DOHH2 (cell line): ENCODE results near the gene DCTN4.

Source experiments
- H3F3A ChIP-seq: fragments of 200-600 bp; sonication (generic), shearing (Covaris generic); 2 replicates; pipeline ENCODE4 v1.6.0; 2016; ENCODE audit warnings: antibody characterized with exemption, mild to moderate bottlenecking; ENCODE audit not compliant: control insufficient read depth, insufficient read depth
- H3K27ac ChIP-seq: fragments of 200-600 bp; sonication (generic); 2 replicates; pipeline ENCODE4 v1.5.1; 2014; ENCODE audit warnings: low read depth, mild to moderate bottlenecking, low read length, moderate library complexity
- H3K27me3 ChIP-seq: fragments of 200-600 bp; sonication (generic); 2 replicates; pipeline ENCODE4 v1.6.1; 2014; ENCODE audit warnings: mild to moderate bottlenecking, low read length, mixed read lengths; ENCODE audit not compliant: control insufficient read depth
- H3K36me3 ChIP-seq: fragments of 200-600 bp; sonication (generic); 2 replicates; pipeline ENCODE4 v1.6.1; 2014; ENCODE audit warnings: mild to moderate bottlenecking, low read length, moderate library complexity, mixed read lengths; ENCODE audit not compliant: control insufficient read depth
- H3K4me1 ChIP-seq: fragments of 200-600 bp; sonication (generic); 2 replicates; pipeline ENCODE4 v1.6.1; 2014; ENCODE audit warnings: mild to moderate bottlenecking, low read length, mixed read lengths; ENCODE audit not compliant: control insufficient read depth
- H3K4me2 ChIP-seq: fragments of 200-600 bp; sonication (generic); 2 replicates; pipeline ENCODE4 v1.6.0; 2014; ENCODE audit warnings: mild to moderate bottlenecking, low read length, moderate library complexity
- H3K4me3 ChIP-seq: fragments of 200-600 bp; sonication (generic); 2 replicates; pipeline ENCODE4 v1.5.1; 2014; ENCODE audit warnings: mild to moderate bottlenecking, low read length, mixed read lengths
- H3K79me2 ChIP-seq: fragments of 200-600 bp; sonication (generic); 2 replicates; pipeline ENCODE4 v1.6.1; 2014; ENCODE audit warnings: mild to moderate bottlenecking, low read length, mixed read lengths; ENCODE audit not compliant: control insufficient read depth
- H3K9me2 ChIP-seq: fragments of 200-600 bp; sonication (generic); replicated peaks from 2 replicates; pipeline ENCODE4 v1.6.1; 2014; ENCODE audit warnings: mild to moderate bottlenecking, low read length, mixed read lengths; ENCODE audit not compliant: control insufficient read depth
- H3K9me3 ChIP-seq: fragments of 200-600 bp; sonication (generic); 2 replicates; pipeline ENCODE4 v1.6.1; 2014; ENCODE audit warnings: antibody characterized with exemption, low read length, mixed read lengths; ENCODE audit not compliant: control insufficient read depth, insufficient read depth
- H4K20me1 ChIP-seq: fragments of 200-600 bp; sonication (generic); 2 replicates; pipeline ENCODE4 v1.6.0; 2014; ENCODE audit warnings: low read depth, mild to moderate bottlenecking, antibody characterized with exemption, low read length, moderate library complexity; ENCODE audit not compliant: control insufficient read depth, insufficient read depth
- CTCF ChIP-seq: fragments of 200-600 bp; sonication (generic); IDR thresholded peaks from one replicate; pipeline ENCODE4 v1.5.1; 2014; ENCODE audit warnings: antibody characterized with exemption, mild to moderate bottlenecking, low read depth, low read length; ENCODE audit not compliant: poor library complexity, severe bottlenecking
- EZH2phosphoT487 ChIP-seq: fragments of 200-600 bp; sonication (generic); IDR thresholded peaks from 2 replicates; pipeline ENCODE4 v1.6.1; 2017; ENCODE audit warnings: borderline replicate concordance, mild to moderate bottlenecking, antibody characterized with exemption, low read length, moderate library complexity, mixed read lengths

DCTN4 gene

GRCh38 chr5:150778088-150778516 lies 19.3 kb upstream of the DCTN4 start:
- Histone ChIP-seq H3K9me2 (no peaks in the 10 kb centered on the region), H3K27me3 (peaks cover 11% of the 10 kb centered on the region), H3K27ac (no peak overlapping the region), H4K20me1 (no peaks in the 10 kb centered on the region), H3K9me3 (no peaks in the 10 kb centered on the region), H3K4me1 (peaks cover 23% of the 10 kb centered on the region), H3K79me2 (no peaks in the 10 kb centered on the region), H3F3A (no peaks in the 10 kb centered on the region), H3K4me3 (no peak overlapping the region), H3K4me2 (no peak overlapping the region), H3K36me3 (no peaks in the 10 kb centered on the region)
- TF ChIP-seq CTCF: no peak
- TF ChIP-seq EZH2phosphoT487: no peak

GRCh38 chr5:150777685-150778084 lies 18.9 kb upstream of the DCTN4 start:
- TF ChIP-seq EZH2phosphoT487: no peak
- no peak for TF ChIP-seq CTCF
- H4K20me1 ChIP-seq: no peaks in the 10 kb centered on the region
- no peak overlapping the region for H3K4me2 ChIP-seq
- no peaks in the 10 kb centered on the region for H3K79me2 ChIP-seq
- no peaks in the 10 kb centered on the region for H3K9me2 ChIP-seq
- H3K36me3 ChIP-seq: no peaks in the 10 kb centered on the region
- no peak overlapping the region for H3K4me3 ChIP-seq
- H3K27me3 ChIP-seq: peaks cover 10% of the 10 kb centered on the region; the same call in 1 of the 2 replicates
- H3K27ac ChIP-seq: no peak overlapping the region
- no peaks in the 10 kb centered on the region for H3K9me3 ChIP-seq
- no peaks in the 10 kb centered on the region for H3F3A ChIP-seq
- H3K4me1 ChIP-seq: peaks cover 21% of the 10 kb centered on the region

- no peak overlapping the region for H3K4me3 ChIP-seq
- H3K4me1 ChIP-seq: peaks cover 10% of the 10 kb centered on the region
- no peaks in the 10 kb centered on the region for H3K9me3 ChIP-seq
- no peaks in the 10 kb centered on the region for H4K20me1 ChIP-seq
- H3K4me2 ChIP-seq: no peak overlapping the region
- H3K27ac ChIP-seq: no peak overlapping the region
- no peaks in the 10 kb centered on the region for H3K9me2 ChIP-seq
- H3K79me2 ChIP-seq: no peaks in the 10 kb centered on the region
- TF ChIP-seq CTCF (no peak), EZH2phosphoT487 (no peak)
- no peaks in the 10 kb centered on the region for H3K36me3 ChIP-seq
- peaks cover 11% of the 10 kb centered on the region; the same call in 1 of the 2 replicates for H3K27me3 ChIP-seq
- H3F3A ChIP-seq: no peaks in the 10 kb centered on the region
Measured at GRCh38 chr5:150774145-150774544, 15.3 kb upstream of the DCTN4 start.
